ENCODE results near the gene FANCD2.
A peak's percentile ranks its signal among the peaks of the same experiment; 100 is the strongest.

The FANCD2 gene

DNA sequence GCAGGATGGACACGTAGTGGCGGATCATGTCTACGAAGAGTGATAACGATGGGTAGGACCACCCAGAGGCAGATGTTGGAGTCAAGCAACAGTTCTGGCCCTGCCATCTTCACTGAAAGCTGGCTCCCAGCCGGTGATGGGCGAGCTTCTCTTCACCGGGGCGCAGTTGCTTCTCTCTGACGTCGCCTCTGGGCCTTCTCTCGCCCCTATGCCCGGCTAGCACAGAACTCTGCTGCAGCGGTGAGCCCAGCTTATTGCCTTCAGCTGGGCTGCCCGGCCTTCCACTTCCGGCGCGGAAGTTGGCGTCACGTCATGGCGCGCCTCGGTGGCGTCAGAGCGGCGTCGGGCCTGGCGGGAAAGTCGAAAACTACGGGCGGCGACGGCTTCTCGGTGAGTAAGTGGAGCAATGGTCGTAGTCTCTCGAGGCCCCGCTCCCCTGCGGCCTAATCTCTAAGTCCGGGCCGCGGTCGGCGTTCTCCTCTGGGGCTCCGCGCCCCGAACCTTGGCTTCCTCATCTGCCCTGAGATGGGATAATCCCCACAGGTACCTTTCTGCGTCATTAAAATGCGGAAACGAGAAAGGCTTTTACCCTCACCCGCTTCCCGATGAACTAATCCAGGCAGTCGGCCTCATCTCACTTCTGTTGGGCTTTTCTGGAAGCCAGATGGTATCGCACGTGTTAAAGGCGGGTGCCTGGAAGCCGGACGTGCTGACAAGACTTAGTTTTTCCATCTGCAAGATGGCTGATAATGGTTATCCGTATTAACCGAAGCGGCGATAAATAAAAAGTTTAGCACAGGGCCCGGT lies at the start of gene FANCD2:
TSS of gene FANCD2 (plus strand) at position 354 of the 807 bp plus-strand sequence. CDS start 2,221 bp downstream, outside the sequence.
- TF ChIP-seq ZNF274 (IDR thresholded peaks at IDR 0.05; ENCODE audit: low read depth, low read length), result no peak
- H3K4me3 ChIP-seq (ENCODE audit: low read length), result peak within 1 kb of the TSS; percentile 85

DNA sequence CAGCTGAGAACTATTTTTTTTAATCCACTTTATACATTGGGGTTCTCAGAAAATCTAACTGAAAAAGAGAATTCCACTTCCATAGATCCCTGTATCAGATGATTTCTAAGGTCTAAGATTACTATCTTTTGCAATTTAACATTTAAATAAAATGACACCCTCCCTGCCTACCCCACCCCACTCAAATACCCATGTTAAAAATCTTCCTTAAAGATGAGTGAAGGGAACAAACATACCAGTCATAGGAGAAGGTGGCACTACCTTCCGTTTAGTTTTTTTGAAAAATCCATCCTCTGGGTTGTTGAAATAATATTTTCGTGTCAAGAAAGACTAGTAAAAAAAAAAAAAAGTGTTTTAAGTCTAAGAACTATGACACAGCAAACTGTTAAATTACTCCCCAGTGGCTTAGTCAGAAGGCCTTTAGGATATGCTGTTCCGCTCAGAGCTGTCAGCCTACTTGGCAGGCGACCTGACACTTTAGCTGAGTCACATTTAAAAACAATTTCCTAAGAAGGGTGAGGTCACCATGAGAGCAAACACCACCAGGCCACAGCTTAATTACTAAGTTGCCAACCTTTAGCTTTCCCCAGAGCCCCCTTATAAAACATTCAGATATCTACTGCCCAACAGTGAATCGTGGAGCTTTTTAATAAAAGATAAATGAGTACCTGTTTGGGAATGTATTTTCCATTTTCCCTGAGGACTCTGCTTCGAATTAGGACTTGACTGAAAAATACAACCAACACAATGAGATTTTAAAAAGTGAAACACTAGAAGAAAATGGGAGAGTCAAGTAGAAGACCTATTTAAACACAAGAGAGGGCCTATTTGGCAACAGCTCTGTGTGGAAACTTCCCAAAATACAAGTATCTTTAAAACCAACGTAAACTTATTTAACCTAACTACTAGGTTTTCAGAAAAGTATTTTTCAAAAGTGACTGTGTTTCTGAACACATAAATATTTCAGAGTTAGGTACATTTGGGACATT lies 49.2 kb upstream of the FANCD2 start:
- no peak for TF ChIP-seq ZNF274 (IDR thresholded peaks at IDR 0.05; ENCODE audit: low read depth, low read length)
- H3K4me3 ChIP-seq (ENCODE audit: low read length), result no peak overlapping the region

DNA sequence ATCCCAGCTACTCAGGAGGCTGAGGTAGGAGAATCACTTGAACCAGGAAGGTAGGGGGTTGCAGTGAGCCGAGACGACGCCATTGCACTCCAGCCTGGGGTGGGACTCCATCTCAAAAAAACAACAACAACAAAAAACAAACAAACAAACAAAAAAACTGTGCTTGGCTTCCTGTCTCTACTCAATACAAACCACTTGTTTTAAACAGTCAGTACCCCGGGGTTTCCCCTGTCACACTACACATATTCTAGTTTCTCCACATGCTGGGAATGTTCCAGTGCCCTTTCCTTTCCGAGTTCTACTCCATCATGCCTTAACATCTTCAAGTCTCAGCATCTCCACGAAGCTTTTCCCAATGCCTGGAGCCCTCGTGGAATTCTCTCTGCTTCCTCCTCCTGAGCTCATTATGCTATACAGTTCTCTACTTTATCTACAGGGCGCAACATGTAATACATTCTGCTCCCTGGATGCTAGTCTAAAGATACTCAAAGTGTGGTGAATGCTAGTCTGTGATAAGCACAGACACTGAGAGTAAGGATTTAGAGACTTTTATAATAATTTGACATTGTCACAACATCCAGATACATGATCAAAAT lies 47.4 kb upstream of the FANCD2 start:
- no peak overlapping the region for H3K4me3 ChIP-seq (ENCODE audit: low read length)
- TF ChIP-seq ZNF274 (IDR thresholded peaks at IDR 0.05; ENCODE audit: low read depth, low read length), result no peak

DNA sequence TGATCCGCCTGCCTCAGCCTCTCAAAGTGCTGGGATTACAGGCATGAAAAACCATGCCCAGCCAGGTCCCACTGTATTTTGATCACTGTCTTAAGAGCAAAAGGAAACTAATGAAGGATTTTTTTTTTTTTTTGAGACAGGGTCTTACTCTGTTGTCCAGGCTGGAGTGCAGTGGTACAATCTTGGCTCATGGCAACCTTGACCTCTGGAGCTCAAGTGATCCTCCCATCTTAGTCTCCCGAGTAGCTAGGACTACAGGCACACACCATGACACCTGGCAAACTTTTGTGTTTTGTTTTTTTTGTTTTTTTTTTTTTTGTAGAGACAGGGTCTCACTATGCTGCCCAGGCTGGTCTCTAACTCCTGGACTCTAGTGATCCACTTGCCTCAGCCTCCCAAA lies 46.0 kb upstream of the FANCD2 start:
- H3K4me3 ChIP-seq (ENCODE audit: low read length), result no peak overlapping the region
- TF ChIP-seq ZNF274 (IDR thresholded peaks at IDR 0.05; ENCODE audit: low read depth, low read length), result no peak

DNA sequence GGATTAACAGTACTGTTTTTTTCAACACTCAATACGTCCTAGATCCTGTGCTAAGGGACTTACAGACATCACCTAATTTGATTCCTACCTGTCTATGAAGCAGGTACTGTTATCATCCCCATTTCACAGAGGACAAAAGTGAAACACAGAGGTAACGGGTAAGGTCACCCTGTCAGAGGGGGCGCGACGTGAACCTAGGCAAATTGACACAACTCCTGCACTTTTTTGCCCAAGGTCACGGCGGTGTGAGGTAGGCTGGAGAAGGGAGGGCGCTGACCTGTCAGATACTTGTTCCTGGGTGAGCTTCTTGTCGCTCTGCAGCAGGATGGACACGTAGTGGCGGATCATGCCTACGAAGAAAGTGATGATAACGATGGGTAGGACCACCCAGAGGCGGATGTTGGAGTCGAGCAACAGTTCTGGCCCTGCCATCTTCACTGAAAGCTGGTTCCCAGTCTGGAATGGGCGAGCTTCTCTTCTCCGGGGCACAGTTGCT lies 40.0 kb upstream of the FANCD2 start:
- no peak for TF ChIP-seq ZNF274 (IDR thresholded peaks at IDR 0.05; ENCODE audit: low read depth, low read length)
- H3K4me3 ChIP-seq (ENCODE audit: low read length), result peak overlapping the region; percentile 68

DNA sequence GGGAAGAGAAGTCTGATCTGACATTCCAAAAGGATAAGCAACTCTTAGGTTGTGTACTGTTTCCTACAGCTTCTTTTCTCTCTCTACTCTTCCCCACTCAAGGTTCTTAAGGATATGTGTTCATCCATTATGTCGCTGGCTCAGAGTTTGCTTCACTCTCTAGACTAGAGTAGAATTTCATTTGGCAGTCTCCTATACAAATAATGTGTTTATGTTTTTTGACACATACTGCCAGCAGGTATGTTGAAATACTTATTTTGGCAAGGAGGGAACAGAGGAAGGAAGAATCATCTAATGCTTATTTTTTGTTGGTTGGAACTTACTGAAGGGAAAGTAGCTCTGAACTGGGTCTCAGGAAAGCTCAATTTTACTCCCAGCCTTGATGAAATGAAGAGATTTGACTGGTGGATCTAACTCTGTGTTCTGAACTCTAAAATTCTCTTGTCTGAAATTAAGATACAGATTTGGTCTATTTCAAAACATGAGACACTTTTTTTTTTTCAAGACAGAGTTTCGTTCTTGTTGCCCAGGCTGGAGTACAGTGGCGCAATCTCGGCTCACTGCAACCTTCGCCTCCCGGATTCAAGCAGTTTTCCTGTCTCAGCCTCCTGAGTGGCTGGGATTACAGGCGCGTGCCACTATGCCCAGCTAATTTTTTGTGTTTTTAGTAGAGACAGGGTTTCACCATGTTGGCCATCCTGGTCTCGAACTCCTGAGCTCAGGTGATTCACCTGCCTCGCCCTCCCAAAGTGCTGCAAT lies 32.0 kb upstream of the FANCD2 start:
- TF ChIP-seq ZNF274 (IDR thresholded peaks at IDR 0.05; ENCODE audit: low read depth, low read length), result no peak
- H3K4me3 ChIP-seq (ENCODE audit: low read length), result no peak overlapping the region

DNA sequence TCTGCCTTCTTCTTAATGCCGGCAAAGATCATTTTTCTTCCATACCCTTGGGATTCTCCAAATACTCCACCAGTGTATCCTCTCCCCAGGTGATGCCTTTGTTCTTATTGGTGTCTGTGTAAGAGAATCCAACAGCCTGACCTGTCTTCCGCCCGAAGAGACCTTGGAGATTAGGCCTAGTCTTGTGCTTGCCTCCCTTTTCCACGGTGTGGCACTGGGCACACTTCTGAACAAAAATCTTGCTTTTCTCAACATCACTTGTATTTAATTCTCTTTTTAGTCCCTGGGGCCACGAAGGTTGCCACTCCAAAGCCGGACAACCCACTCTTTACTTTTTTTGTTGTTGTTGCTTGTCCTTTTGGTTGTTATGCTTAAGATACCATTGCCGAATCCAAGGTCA lies 25.6 kb upstream of the FANCD2 start:
- H3K4me3 ChIP-seq (ENCODE audit: low read length), result no peak overlapping the region
- no peak for TF ChIP-seq ZNF274 (IDR thresholded peaks at IDR 0.05; ENCODE audit: low read depth, low read length)

DNA sequence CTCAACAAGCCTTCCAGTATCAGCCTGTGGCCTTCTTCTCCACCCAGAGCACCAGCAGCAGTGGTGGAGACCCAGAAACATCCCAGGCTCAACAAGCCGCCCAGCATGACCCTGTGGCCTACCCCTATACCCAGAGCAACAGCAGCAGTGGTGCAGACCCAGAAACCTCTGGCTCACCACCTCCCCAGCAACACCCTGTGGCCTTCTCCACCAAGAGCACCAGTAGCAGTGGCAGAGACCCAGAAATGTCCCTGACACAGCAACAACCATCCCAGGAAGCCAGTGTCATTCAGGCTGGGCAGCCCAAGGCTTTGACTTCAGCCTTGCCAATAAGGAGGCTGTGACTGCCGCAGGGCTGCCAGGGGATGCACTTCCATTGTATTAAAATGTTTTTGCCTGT lies 23.3 kb upstream of the FANCD2 start:
- TF ChIP-seq ZNF274 (IDR thresholded peaks at IDR 0.05; ENCODE audit: low read depth, low read length), result no peak
- H3K4me3 ChIP-seq (ENCODE audit: low read length), result no peak overlapping the region

DNA sequence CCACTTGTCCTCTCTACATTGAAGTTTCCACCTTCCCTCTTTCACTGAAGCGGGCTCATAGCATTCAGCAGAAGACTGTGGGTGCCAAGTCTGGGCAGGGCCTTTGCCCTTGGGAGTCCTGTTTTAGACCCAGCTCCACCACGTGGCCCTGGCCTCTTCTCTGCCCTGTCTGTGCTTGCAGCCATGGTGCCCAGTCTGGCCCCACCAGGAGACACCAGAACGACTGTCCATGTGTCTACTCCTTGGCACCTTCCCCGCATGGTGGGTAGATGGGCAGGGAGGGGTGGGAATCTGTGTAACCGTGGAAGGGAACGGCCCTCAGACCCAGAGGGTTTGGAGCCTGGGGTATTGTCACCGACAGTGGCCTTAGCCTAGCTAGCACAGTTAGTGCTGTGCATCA lies 21.7 kb upstream of the FANCD2 start:
- no peak for TF ChIP-seq ZNF274 (IDR thresholded peaks at IDR 0.05; ENCODE audit: low read depth, low read length)
- H3K4me3 ChIP-seq (ENCODE audit: low read length), result no peak overlapping the region

DNA sequence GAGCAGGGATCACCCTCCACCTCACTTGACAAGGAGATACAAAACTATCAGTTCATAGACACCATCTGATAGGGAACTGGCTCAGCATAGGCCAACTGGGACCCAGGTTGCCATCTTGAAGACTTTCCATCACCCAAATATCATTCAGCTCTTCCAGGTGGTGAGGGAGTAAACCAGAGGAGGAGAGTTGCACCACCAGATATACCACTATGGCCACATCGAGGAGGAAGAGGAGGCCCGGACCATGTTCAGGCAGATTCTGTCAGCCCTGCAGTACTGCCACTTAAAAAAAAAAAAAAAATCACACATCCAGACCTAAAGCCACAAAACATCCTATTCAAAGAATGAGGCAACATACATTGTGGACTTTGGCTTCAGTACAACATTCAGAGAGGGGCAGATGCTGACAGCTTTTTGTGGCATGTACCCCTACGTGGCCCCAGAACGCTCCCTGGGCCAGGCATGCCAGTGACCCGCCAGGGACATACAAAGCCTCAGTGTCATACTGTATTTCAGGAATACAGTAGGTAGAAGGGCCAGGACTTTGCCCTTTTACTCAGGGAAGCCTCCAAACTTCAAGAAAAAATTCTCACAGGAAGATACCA lies 21.2 kb upstream of the FANCD2 start:
- no peak overlapping the region for H3K4me3 ChIP-seq (ENCODE audit: low read length)
- no peak for TF ChIP-seq ZNF274 (IDR thresholded peaks at IDR 0.05; ENCODE audit: low read depth, low read length)

DNA sequence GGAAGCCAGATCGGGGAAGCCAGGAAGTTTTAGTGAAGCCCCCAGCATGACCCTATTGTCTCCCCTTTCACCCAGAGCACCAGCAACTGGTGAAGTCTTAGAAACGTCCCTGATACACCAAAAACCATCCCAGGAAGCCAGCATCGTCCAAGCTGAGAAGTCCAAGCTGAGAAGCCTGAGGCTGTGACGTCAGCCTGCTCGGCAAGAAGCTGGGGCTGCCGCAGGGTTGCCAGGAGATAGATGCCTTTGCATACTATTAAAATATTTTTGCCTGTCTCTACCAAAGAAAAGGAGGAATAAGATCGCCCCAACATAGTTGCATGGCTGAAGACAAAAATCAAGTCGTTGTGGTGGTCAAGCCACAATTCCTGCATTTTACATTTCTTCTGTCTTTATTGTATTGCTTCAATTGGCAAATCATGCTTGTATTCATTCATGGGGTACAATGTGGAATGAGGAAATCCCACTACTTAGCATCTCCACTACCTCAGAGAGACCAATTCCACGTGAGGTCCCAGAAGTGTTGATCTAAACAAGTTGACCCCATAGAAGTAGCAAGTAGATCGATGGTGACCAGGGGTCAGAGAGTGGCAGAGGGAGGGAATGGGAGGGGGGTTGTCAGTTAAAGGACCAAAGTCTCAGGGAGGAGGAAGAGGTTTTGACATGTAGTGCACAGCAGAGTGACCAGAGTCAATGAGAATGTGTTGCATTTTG lies 20.0 kb upstream of the FANCD2 start:
- TF ChIP-seq ZNF274 (IDR thresholded peaks at IDR 0.05; ENCODE audit: low read depth, low read length), result no peak
- H3K4me3 ChIP-seq (ENCODE audit: low read length), result no peak overlapping the region

DNA sequence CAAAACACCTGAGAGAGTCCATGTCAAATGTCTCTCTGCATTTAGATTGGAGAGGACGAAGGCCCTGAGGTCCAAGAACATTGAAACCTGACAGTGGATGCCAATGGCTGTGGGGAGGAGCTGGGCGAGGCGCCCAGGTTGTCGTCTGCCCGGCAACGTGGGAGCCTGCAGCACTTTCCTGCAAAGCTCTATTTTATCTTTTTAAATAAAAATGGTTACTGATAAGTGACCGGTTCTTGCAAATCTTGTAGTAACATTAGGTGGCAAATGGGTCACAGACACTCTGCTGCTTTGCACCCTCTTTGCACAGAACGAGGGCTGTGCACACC lies 19.5 kb upstream of the FANCD2 start:
- no peak for TF ChIP-seq ZNF274 (IDR thresholded peaks at IDR 0.05; ENCODE audit: low read depth, low read length)
- H3K4me3 ChIP-seq (ENCODE audit: low read length), result no peak overlapping the region
